ENCODE results near the gene THRB.

Gene THRB

GRCh38 chr3:24492971-24493551, 1.6 kb downstream of the THRB start:
- intact Hi-C loops (cut with micrococcal nuclease), result no loop called here
- H3K36me3 Mint-ChIP-seq (ENCODE audit: low read depth), result no peaks in the 10 kb centered on the region
- H3K4me1 Mint-ChIP-seq (ENCODE audit: low read depth), result peaks cover 19% of the 10 kb centered on the region
- no peak overlapping the region for H3K27ac Mint-ChIP-seq
- H3K27me3 Mint-ChIP-seq, result peaks cover 67% of the 10 kb centered on the region
- H3K9me3 Mint-ChIP-seq, result no peaks in the 10 kb centered on the region
- H3K4me3 Mint-ChIP-seq, result no peak overlapping the region

GRCh38 chr3:24490151-24490550, 4.5 kb downstream of the THRB start:
- no peak overlapping the region for H3K4me3 Mint-ChIP-seq
- peaks cover 42% of the 10 kb centered on the region for H3K27me3 Mint-ChIP-seq

GRCh38 chr3:24487325-24488262, 7.1 kb downstream of the THRB start:
- Mint-ChIP-seq H3K4me3 (no peak overlapping the region), H3K4me1 (ENCODE audit: low read depth) (peaks cover 7% of the 10 kb centered on the region), H3K27ac (no peak overlapping the region), H3K36me3 (ENCODE audit: low read depth) (no peaks in the 10 kb centered on the region), H3K9me3 (no peaks in the 10 kb centered on the region), H3K27me3 (peaks cover 21% of the 10 kb centered on the region)
- intact Hi-C loops (cut with micrococcal nuclease), result no loop called here

More at GRCh38 chr3:24490151-24490550, 4.5 kb downstream of the THRB start:
- Mint-ChIP-seq H3K27ac (no peak overlapping the region), H3K4me1 (ENCODE audit: low read depth) (peaks cover 12% of the 10 kb centered on the region), H3K36me3 (ENCODE audit: low read depth) (no peaks in the 10 kb centered on the region), H3K9me3 (no peaks in the 10 kb centered on the region)
- intact Hi-C loops (cut with micrococcal nuclease), result no loop called here

- Mint-ChIP-seq H3K36me3 (ENCODE audit: low read depth) (no peaks in the 10 kb centered on the region), H3K27ac (no peak overlapping the region), H3K27me3 (peaks cover 2% of the 10 kb centered on the region), H3K4me3 (no peak overlapping the region), H3K4me1 (ENCODE audit: low read depth) (peaks cover 8% of the 10 kb centered on the region), H3K9me3 (no peaks in the 10 kb centered on the region)
- intact Hi-C loops (cut with micrococcal nuclease), result no loop called here
Observed at GRCh38 chr3:24485511-24485910, 9.1 kb downstream of the THRB start.

GRCh38 chr3:24483873-24484272, 10.8 kb downstream of the THRB start:
- Mint-ChIP-seq H3K36me3 (ENCODE audit: low read depth) (no peaks in the 10 kb centered on the region), H3K4me3 (no peak overlapping the region), H3K27me3 (peaks cover 3% of the 10 kb centered on the region), H3K27ac (no peak overlapping the region), H3K9me3 (no peaks in the 10 kb centered on the region), H3K4me1 (ENCODE audit: low read depth) (peaks cover 17% of the 10 kb centered on the region)
- intact Hi-C loops (cut with micrococcal nuclease), result no loop called here

- Mint-ChIP-seq H3K4me1 (ENCODE audit: low read depth) (peaks cover 23% of the 10 kb centered on the region), H3K9me3 (no peaks in the 10 kb centered on the region), H3K27me3 (peaks cover 3% of the 10 kb centered on the region), H3K4me3 (no peak overlapping the region), H3K27ac (no peak overlapping the region), H3K36me3 (ENCODE audit: low read depth) (no peaks in the 10 kb centered on the region)
- intact Hi-C loops (cut with micrococcal nuclease), result no loop called here
Observed at GRCh38 chr3:24482096-24482705, 12.4 kb downstream of the THRB start.

- Mint-ChIP-seq H3K36me3 (ENCODE audit: low read depth) (no peaks in the 10 kb centered on the region), H3K27ac (no peak overlapping the region), H3K4me1 (ENCODE audit: low read depth) (peaks cover 23% of the 10 kb centered on the region), H3K27me3 (peaks cover 3% of the 10 kb centered on the region), H3K9me3 (no peaks in the 10 kb centered on the region), H3K4me3 (no peak overlapping the region)
- intact Hi-C loops (cut with micrococcal nuclease), result no loop called here
Observed at GRCh38 chr3:24481193-24481592, 13.5 kb downstream of the THRB start.

- Mint-ChIP-seq H3K27ac (no peak overlapping the region), H3K36me3 (ENCODE audit: low read depth) (no peaks in the 10 kb centered on the region), H3K9me3 (no peaks in the 10 kb centered on the region), H3K4me1 (ENCODE audit: low read depth) (peaks cover 23% of the 10 kb centered on the region), H3K27me3 (peaks cover 3% of the 10 kb centered on the region), H3K4me3 (no peak overlapping the region)
- intact Hi-C loops (cut with micrococcal nuclease), result no loop called here
Observed at GRCh38 chr3:24480497-24480896, 14.2 kb downstream of the THRB start.

GRCh38 chr3:24479816-24480215, 14.8 kb downstream of the THRB start:
- H3K4me1 Mint-ChIP-seq (ENCODE audit: low read depth), result peaks cover 23% of the 10 kb centered on the region
- no peaks in the 10 kb centered on the region for H3K9me3 Mint-ChIP-seq
- no peak overlapping the region for H3K27ac Mint-ChIP-seq
- intact Hi-C loops (cut with micrococcal nuclease), result no loop called here
- peaks cover 3% of the 10 kb centered on the region for H3K27me3 Mint-ChIP-seq
- H3K4me3 Mint-ChIP-seq, result no peak overlapping the region
- no peaks in the 10 kb centered on the region for H3K36me3 Mint-ChIP-seq (ENCODE audit: low read depth)

- intact Hi-C loops (cut with micrococcal nuclease), result no loop called here
- Mint-ChIP-seq H3K36me3 (ENCODE audit: low read depth) (no peaks in the 10 kb centered on the region), H3K9me3 (no peaks in the 10 kb centered on the region), H3K4me3 (no peak overlapping the region), H3K27me3 (peaks cover 3% of the 10 kb centered on the region), H3K27ac (no peak overlapping the region), H3K4me1 (ENCODE audit: low read depth) (peaks cover 15% of the 10 kb centered on the region)
Observed at GRCh38 chr3:24476871-24477656, 17.6 kb downstream of the THRB start.

GRCh38 chr3:24475925-24476324, 18.7 kb downstream of the THRB start:
- Mint-ChIP-seq H3K9me3 (no peaks in the 10 kb centered on the region), H3K36me3 (ENCODE audit: low read depth) (no peaks in the 10 kb centered on the region), H3K27ac (no peak overlapping the region), H3K4me3 (no peak overlapping the region), H3K4me1 (ENCODE audit: low read depth) (peaks cover 15% of the 10 kb centered on the region), H3K27me3 (peaks cover 3% of the 10 kb centered on the region)
- intact Hi-C loops (cut with micrococcal nuclease), result no loop called here

GRCh38 chr3:24474862-24475261, 19.8 kb downstream of the THRB start:
- no peak overlapping the region for H3K4me3 Mint-ChIP-seq
- H3K4me1 Mint-ChIP-seq (ENCODE audit: low read depth), result peaks cover 8% of the 10 kb centered on the region
- H3K36me3 Mint-ChIP-seq (ENCODE audit: low read depth), result no peaks in the 10 kb centered on the region
- intact Hi-C loops (cut with micrococcal nuclease), result no loop called here
- no peaks in the 10 kb centered on the region for H3K9me3 Mint-ChIP-seq
- H3K27me3 Mint-ChIP-seq, result peaks cover under 1% of the 10 kb centered on the region
- H3K27ac Mint-ChIP-seq, result no peak overlapping the region

GRCh38 chr3:24472358-24472757, 22.3 kb downstream of the THRB start:
- no peak overlapping the region for H3K4me3 Mint-ChIP-seq

GRCh38 chr3:24471486-24471885, 23.2 kb downstream of the THRB start:
- H3K27ac Mint-ChIP-seq, result no peak overlapping the region
- H3K4me1 Mint-ChIP-seq (ENCODE audit: low read depth), result no peaks in the 10 kb centered on the region
- no peak overlapping the region for H3K4me3 Mint-ChIP-seq
- intact Hi-C loops (cut with micrococcal nuclease), result no loop called here
- no peaks in the 10 kb centered on the region for H3K9me3 Mint-ChIP-seq
- H3K36me3 Mint-ChIP-seq (ENCODE audit: low read depth), result no peaks in the 10 kb centered on the region
- H3K27me3 Mint-ChIP-seq, result no peaks in the 10 kb centered on the region

More at GRCh38 chr3:24472358-24472757, 22.3 kb downstream of the THRB start:
- Mint-ChIP-seq H3K4me1 (ENCODE audit: low read depth) (no peaks in the 10 kb centered on the region), H3K27ac (no peak overlapping the region), H3K36me3 (ENCODE audit: low read depth) (no peaks in the 10 kb centered on the region), H3K9me3 (no peaks in the 10 kb centered on the region), H3K27me3 (no peaks in the 10 kb centered on the region)
- intact Hi-C loops (cut with micrococcal nuclease), result no loop called here

Measured in dendritic cell treated with granulocyte-macrophage colony-stimulating factor and Interleukin-4, amounts not matched to agents 40 ng/mL and 50 ng/mL, for 4 days (primary cell).